D721Med (cell line): ENCODE measurements around the gene BPI.

Source experiments
- DNase-seq: peaks from one replicate; pipeline ENCODE4 v3.0.0; 2011; ENCODE audit warnings: low spot score; ENCODE audit not compliant: insufficient read length
- FAIRE-seq: peaks from 2 replicates; lab custom pipeline; 2011; peaks lifted over from hg19 to GRCh38; lab: Jason Lieb, UNC
- CTCF ChIP-seq: IDR thresholded peaks from 2 replicates; pipeline ENCODE4 v1.5.1; 2012; ENCODE audit warnings: mild to moderate bottlenecking, control low read depth; ENCODE audit not compliant: insufficient read depth; ENCODE audit errors: missing control alignments

The BPI gene

GRCh38 chr20:38346741-38347140, 42.8 kb downstream of the BPI start:
- DNase-seq, result no peak
- FAIRE-seq, result no peak
- TF ChIP-seq CTCF, result no peak

- DNase-seq (no peak), FAIRE-seq (no peak)
- no peak for TF ChIP-seq CTCF
Observed at GRCh38 chr20:38349856-38350255, 45.9 kb downstream of the BPI start.

GRCh38 chr20:38350879-38351775, 47.2 kb downstream of the BPI start:
- TF ChIP-seq CTCF, result no peak
- no peak for FAIRE-seq
- no peak for DNase-seq

GRCh38 chr20:38353316-38353715, 49.4 kb downstream of the BPI start:
- no peak for FAIRE-seq
- DNase-seq, result no peak
- TF ChIP-seq CTCF, result no peak

GRCh38 chr20:38354227-38354626, 50.3 kb downstream of the BPI start:
- DNase-seq, result no peak
- FAIRE-seq, result no peak
- no peak for TF ChIP-seq CTCF

DNA sequence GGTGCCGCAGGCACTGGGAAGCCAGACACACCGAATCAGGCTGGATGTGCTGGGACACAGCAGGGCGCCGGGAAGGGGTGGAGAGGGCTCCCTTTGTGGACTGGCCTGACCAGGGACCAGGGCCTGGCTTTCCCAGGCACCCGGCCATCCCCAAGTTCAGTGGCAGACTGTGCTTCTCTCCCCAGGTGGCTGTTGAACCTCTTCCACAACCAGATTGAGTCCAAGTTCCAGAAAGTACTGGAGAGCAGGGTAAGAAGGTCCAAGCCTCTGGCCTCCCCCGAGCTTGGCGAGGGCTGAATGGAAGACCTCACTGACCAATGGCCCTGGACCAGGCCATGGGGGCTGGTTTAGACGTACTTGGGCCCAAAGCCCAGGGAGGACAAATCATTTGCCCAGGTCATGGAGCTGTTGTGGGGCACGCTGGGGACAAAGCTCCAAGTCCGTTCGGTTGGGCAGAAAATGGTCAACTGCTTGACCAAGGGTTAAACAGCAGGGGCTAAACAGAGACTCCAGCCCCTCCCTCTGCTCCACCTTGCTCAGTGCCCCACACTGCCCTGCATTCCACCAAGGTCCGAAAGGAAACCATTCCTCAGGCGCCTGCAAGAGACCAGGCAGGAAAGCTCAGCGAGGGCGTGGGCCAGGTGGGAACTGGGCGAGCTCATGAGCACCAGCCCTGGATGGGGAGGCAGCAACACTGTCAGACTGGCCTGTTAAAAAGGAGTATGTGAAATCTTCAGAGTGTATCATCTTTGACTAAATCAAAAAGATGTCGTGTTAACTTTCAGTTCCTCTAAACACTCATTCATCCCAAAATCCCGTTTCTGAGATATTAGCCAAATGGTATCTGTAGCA, 51.4 kb downstream of the BPI start:
- DNase-seq, result no peak
- no peak for FAIRE-seq

More for the DNA sequence above, 51.4 kb downstream of the BPI start:
- TF ChIP-seq CTCF, result no peak
